HEK293T (cell line): ENCODE results near the gene SIRT5.

Experiments
- CTCF ChIA-PET: fragments of 350-600 bp; formaldehyde crosslinking; extraction: SDS; loops from one replicate; lab custom pipeline; 2021; ENCODE audit warnings: antibody characterized with exemption, inconsistent platforms; lab: Yijun Ruan, JAX
- POLR2A ChIA-PET: fragments of 350-600 bp; formaldehyde crosslinking; extraction: SDS; loops from one replicate; lab custom pipeline; 2020; ENCODE audit warnings: antibody characterized with exemption, inconsistent platforms; lab: Yijun Ruan, JAX
- DNase-seq: peaks from one replicate; pipeline ENCODE4 v3.0.0; 2012; ENCODE audit warnings: mixed read lengths; ENCODE audit errors: extremely low spot score
- ARNT ChIP-seq: fragments of 450-650 bp; IDR thresholded peaks from 2 replicates; pipeline ENCODE4 v1.6.1; 2017; ENCODE audit warnings: mild to moderate bottlenecking
- BHLHE40 ChIP-seq: fragments of 450-650 bp; IDR thresholded peaks from 2 replicates; pipeline ENCODE4 v1.6.1; 2016; ENCODE audit warnings: mild to moderate bottlenecking, moderate library complexity, borderline replicate concordance
- CTBP1 ChIP-seq: fragments of 450-650 bp; IDR thresholded peaks from 2 replicates; pipeline ENCODE4 v1.6.1; 2016; ENCODE audit warnings: borderline replicate concordance
- ELF4 ChIP-seq: fragments of 450-650 bp; IDR thresholded peaks from 2 replicates; pipeline ENCODE4 v1.6.1; 2017; ENCODE audit warnings: antibody characterized with exemption
- FOXA1 ChIP-seq: fragments of 450-650 bp; IDR thresholded peaks from 2 replicates; pipeline ENCODE4 v1.6.1; 2016; ENCODE audit warnings: mild to moderate bottlenecking
- FOXK2 ChIP-seq: fragments of 450-650 bp; IDR thresholded peaks from 2 replicates; pipeline ENCODE4 v1.6.1; 2016; ENCODE audit warnings: mild to moderate bottlenecking
- FOXM1 ChIP-seq: fragments of 450-650 bp; IDR thresholded peaks from 2 replicates; pipeline ENCODE4 v1.6.1; 2017; ENCODE audit warnings: mild to moderate bottlenecking, borderline replicate concordance
- HDGF ChIP-seq: fragments of 450-650 bp; IDR thresholded peaks from 2 replicates; pipeline ENCODE4 v1.6.1; 2017; ENCODE audit warnings: antibody characterized with exemption, borderline replicate concordance
- L3MBTL2 ChIP-seq: fragments of 450-650 bp; conservative IDR thresholded peaks from 2 replicates; pipeline ENCODE4 v1.6.1; 2016; ENCODE audit warnings: mild to moderate bottlenecking
- LEF1 ChIP-seq: fragments of 450-650 bp; IDR thresholded peaks from 2 replicates; pipeline ENCODE4 v1.6.1; 2017; ENCODE audit warnings: mild to moderate bottlenecking, borderline replicate concordance
- NFRKB ChIP-seq: fragments of 450-650 bp; IDR thresholded peaks from 2 replicates; pipeline ENCODE4 v1.6.1; 2016; ENCODE audit warnings: mild to moderate bottlenecking, moderate library complexity
- SP1 ChIP-seq: fragments of 450-650 bp; IDR thresholded peaks from 2 replicates; pipeline ENCODE4 v1.6.1; 2017
- SUZ12 ChIP-seq: fragments of 450-650 bp; IDR thresholded peaks from 2 replicates; pipeline ENCODE4 v1.6.1; 2016; ENCODE audit warnings: mild to moderate bottlenecking
- TARDBP ChIP-seq: fragments of 450-650 bp; IDR thresholded peaks from 2 replicates; pipeline ENCODE4 v1.6.1; 2016
- ZNF384 ChIP-seq: fragments of 450-650 bp; IDR thresholded peaks from 2 replicates; pipeline ENCODE4 v1.6.1; 2016
- TF ChIP-seq, protein P1 (sequence below): fragments of 450-650 bp; IDR thresholded peaks from 2 replicates; pipeline ENCODE4 v1.6.1; 2016

The SIRT5 gene

DNA sequence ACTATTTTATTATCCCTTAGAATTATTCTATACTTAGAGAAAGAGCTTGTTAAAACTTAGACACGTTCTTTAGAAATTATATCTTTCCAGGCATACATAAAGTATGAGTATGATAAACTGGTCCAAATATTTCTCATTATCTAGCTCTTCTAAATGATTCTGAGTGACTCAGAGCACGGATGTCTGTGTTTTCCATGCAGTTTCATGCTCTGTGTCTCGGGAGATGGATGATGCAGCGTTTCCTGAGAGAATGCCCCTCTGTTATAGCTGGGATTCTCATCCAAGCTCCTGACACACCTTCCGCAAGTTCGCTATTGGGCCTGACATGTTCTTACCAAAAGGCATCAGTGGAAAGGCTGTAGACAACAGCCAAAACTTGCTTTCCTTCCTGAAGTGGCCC is 19.3 kb downstream of the SIRT5 start:
- ChIA-PET CTCF (no interaction called here), POLR2A (interaction anchor here (2.0 kb wide), 1 partner anchor 22 kb away, joined by 5 read pairs; the partner anchor contains the start of gene NOL7)
- TF ChIP-seq, protein P1, sequence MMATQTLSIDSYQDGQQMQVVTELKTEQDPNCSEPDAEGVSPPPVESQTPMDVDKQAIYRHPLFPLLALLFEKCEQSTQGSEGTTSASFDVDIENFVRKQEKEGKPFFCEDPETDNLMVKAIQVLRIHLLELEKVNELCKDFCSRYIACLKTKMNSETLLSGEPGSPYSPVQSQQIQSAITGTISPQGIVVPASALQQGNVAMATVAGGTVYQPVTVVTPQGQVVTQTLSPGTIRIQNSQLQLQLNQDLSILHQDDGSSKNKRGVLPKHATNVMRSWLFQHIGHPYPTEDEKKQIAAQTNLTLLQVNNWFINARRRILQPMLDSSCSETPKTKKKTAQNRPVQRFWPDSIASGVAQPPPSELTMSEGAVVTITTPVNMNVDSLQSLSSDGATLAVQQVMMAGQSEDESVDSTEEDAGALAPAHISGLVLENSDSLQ: no peak
- no peak for TF ChIP-seq L3MBTL2
- TF ChIP-seq HDGF: no peak
- no peak for TF ChIP-seq TARDBP
- DNase-seq: no peak

DNA sequence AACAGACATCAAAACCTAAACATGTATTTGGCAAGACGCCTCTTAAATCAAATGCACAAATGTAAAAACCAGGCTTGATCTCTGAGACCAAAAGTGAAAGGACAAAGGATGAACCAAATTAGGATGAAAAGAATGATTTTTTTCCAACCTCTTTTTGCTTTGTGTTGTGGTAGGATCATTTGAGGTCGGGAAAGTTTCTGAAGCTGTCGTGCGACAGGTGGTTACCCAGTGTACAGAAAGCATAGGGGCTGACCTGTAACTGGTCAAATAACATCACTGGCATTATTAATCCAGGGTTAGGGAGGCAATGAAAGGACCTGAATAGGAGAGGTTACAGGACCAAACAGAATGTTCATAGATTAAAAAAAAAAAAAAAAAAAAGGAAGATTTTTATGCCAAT is 22.7 kb downstream of the SIRT5 start:
- no peak for TF ChIP-seq L3MBTL2
- TF ChIP-seq NFRKB: no peak
- TF ChIP-seq ZNF384: no peak
- no peak for TF ChIP-seq BHLHE40
- TF ChIP-seq FOXM1: no peak
- TF ChIP-seq LEF1: no peak
- TF ChIP-seq CTBP1: no peak
- TF ChIP-seq, protein P1: no peak
- TF ChIP-seq ELF4: no peak
- no peak for TF ChIP-seq ARNT
- no peak for TF ChIP-seq FOXK2
- TF ChIP-seq FOXA1: no peak
- TF ChIP-seq SUZ12: no peak
- TF ChIP-seq SP1: no peak
- TF ChIP-seq HDGF: no peak
- no peak for TF ChIP-seq TARDBP
- ChIA-PET CTCF (no interaction called here), POLR2A (no interaction called here)

DNA sequence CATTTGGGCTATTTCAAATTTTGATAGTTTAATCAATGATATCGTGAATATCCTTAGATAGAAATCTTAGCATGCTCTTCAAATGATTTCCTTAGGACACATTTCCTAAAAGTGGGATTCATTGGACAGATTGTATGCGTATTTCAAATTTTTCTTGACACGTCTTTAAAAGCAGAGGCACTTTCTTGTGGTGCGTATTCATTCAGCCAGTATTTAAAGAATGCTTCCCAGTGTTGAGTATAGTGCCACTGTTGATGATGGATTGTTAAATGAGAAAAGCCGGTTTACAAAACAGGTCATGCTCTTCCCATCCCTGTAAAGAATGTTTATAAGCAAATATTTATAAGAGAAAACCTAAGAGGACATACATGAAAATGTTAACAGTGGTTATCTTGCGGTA is 25.6 kb downstream of the SIRT5 start:
- TF ChIP-seq BHLHE40: no peak
- TF ChIP-seq TARDBP: no peak
- TF ChIP-seq FOXK2: no peak
- no peak for TF ChIP-seq NFRKB
- no peak for TF ChIP-seq CTBP1
- no peak for TF ChIP-seq ZNF384
- TF ChIP-seq SUZ12: no peak
- no peak for TF ChIP-seq FOXA1
- TF ChIP-seq FOXM1: no peak
- no peak for TF ChIP-seq SP1
- TF ChIP-seq HDGF: no peak
- TF ChIP-seq, protein P1: no peak
- TF ChIP-seq ARNT: no peak
- no peak for TF ChIP-seq ELF4
- no peak for TF ChIP-seq LEF1
- ChIA-PET CTCF (no interaction called here), POLR2A (no interaction called here)
- DNase-seq: no peak

More for the DNA sequence above, 22.7 kb downstream of the SIRT5 start:
- DNase-seq: no peak

DNA sequence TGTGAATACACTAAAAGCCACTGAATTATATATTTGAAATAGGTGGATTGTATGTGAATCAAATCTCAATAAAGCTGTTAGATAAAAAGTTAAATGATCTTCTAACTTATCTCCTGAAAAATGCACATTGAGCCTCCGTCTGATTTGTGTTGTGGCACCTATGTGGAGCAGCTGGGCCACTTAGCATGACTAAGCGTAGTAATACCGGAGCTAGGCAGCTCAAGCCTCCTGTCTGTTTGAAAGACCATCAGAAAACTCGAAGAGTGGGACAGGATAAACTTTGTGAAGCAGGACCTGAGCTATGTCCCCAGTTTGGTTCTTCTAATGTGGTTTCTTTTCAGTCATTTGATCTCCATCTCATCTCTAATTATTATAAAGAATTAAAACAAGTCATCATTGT is 29.7 kb downstream of the SIRT5 start:
- TF ChIP-seq TARDBP (no peak), FOXA1 (no peak), ZNF384 (no peak), LEF1 (no peak), FOXM1 (no peak), FOXK2 (no peak), SP1 (no peak), SUZ12 (no peak), ELF4 (no peak), NFRKB (no peak)
- TF ChIP-seq, protein P1: no peak
- DNase-seq: no peak
- CTCF ChIA-PET: no interaction called here
- POLR2A ChIA-PET: interaction anchor here (1.9 kb wide), 1 partner anchor 11 kb away, joined by 8 read pairs; the partner anchor contains the start of gene NOL7

DNA sequence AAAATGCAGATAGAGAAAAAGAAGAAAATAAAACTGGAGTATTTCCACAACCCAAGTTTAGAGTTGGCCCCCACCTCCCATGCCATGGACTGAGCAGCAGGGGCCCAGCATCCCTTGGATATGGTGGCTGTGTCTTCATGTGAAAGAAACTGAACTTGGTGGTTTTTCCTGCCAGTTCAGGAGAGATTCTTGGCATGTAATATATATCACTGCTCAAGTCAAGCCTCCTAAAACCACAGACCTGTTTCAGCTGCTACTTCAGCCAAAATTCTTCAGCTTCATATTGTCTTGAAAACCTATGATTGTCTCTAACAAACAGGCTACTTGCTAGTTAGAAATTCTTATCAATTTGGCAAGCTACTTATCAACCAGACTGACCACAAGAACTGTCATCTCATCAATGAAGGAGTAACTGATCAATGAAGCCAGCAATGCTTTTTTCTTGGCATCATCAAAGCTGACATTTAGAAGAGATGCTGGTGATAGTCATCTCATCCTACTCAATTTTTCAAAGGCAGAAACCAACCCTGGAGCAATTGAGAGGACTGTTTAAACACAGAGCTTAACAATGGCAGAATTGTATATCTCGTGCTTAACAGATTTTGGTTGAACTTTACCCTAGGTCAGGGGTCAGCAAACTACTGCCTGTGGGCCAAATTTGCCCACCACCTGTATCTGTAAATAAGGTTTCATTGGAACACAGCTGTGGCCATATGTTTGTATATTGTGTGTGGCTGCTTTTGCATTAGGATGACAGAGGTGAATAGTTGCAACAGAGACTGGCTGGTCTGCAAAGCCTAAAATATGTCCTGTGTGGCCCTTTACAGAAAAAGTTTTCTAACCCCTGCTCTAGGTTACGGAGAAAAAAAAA is 30.4 kb downstream of the SIRT5 start:
- ChIA-PET CTCF (no interaction called here), POLR2A (interaction anchor here (0.6 to 1.9 kb wide), 2 partner anchors 8 to 10 kb away, joined by 3 to 8 read pairs; partner anchors contain the start of gene NOL7)

More for the DNA sequence above, 30.4 kb downstream of the SIRT5 start:
- DNase-seq: no peak
- TF ChIP-seq SP1: no peak
- TF ChIP-seq HDGF: no peak
- no peak for TF ChIP-seq NFRKB
- TF ChIP-seq ELF4: no peak
- TF ChIP-seq ARNT: no peak
- TF ChIP-seq L3MBTL2: no peak
- no peak for TF ChIP-seq ZNF384
- TF ChIP-seq FOXA1: no peak
- TF ChIP-seq CTBP1: no peak
- no peak for TF ChIP-seq TARDBP
- no peak for TF ChIP-seq SUZ12
- no peak for TF ChIP-seq FOXM1
